HG03280 (cell line): ENCODE results near the gene PTK6.

ENCODE experiments used
- ATAC-seq: cut with Tn5 transposase; IDR thresholded peaks from one replicate; pipeline ENCODE4 v1.9.1; 2021; ENCODE audit warnings: mild to moderate bottlenecking, moderate library complexity; ENCODE audit not compliant: unreplicated experiment

The PTK6 gene

GRCh38 chr20:63497138-63497945 lies 39.8 kb downstream of the PTK6 start:
- no peak for ATAC-seq

- no peak for ATAC-seq
Measured at GRCh38 chr20:63496596-63497120, 40.5 kb downstream of the PTK6 start.

GRCh38 chr20:63495741-63496595 lies 41.2 kb downstream of the PTK6 start:
- ATAC-seq, result no peak

- no peak for ATAC-seq
Measured at GRCh38 chr20:63495167-63495720, 41.9 kb downstream of the PTK6 start.

GRCh38 chr20:63494420-63495166 lies 42.6 kb downstream of the PTK6 start:
- no peak for ATAC-seq

GRCh38 chr20:63494084-63494419 lies 43.1 kb downstream of the PTK6 start:
- no peak for ATAC-seq

GRCh38 chr20:63493563-63494020 lies 43.6 kb downstream of the PTK6 start:
- no peak for ATAC-seq

- no peak for ATAC-seq
Measured at GRCh38 chr20:63492982-63493381, 44.2 kb downstream of the PTK6 start.

GRCh38 chr20:63492518-63492917 lies 44.7 kb downstream of the PTK6 start:
- no peak for ATAC-seq

- no peak for ATAC-seq
Measured at GRCh38 chr20:63491635-63492230, 45.4 kb downstream of the PTK6 start.

- ATAC-seq, result no peak
Measured at GRCh38 chr20:63491078-63491477, 46.1 kb downstream of the PTK6 start.

- no peak for ATAC-seq
Measured at GRCh38 chr20:63490416-63490815, 46.8 kb downstream of the PTK6 start.

GRCh38 chr20:63488315-63489251 lies 48.6 kb downstream of the PTK6 start:
- ATAC-seq, result no peak

- ATAC-seq, result no peak
Measured at GRCh38 chr20:63487781-63488241, 49.4 kb downstream of the PTK6 start.

GRCh38 chr20:63487116-63487764 lies 49.9 kb downstream of the PTK6 start:
- no peak for ATAC-seq

- ATAC-seq, result no peak
Measured at GRCh38 chr20:63486300-63486855, 50.8 kb downstream of the PTK6 start.

- ATAC-seq, result no peak
Measured at GRCh38 chr20:63484651-63485403, 52.3 kb downstream of the PTK6 start.

GRCh38 chr20:63484236-63484635 lies 52.9 kb downstream of the PTK6 start:
- ATAC-seq, result no peak
